ENCODE results near the gene CMTM1.

CMTM1 gene

DNA sequence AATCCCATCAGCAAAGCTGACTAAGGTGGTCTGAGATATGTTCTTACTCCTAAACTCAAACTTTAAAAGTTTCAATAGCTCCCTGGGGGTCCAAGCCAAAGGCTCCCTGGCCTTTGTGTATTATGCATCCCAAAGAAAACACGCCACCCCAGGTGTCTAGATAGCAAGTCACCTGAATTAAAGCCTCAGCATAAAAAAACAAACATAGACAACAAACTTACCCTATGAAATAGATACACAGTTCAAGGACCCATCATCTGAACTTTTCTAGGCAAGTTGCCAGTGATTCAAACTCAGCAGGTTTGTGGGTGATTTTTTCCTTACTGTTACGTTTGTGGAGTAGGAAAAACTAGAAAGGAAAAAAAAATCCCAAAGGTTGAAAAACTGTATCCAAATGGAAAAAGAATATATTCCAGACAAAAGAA lies 50.8 kb downstream of the CMTM1 start:
- intact Hi-C loops (cut with DNase I; ENCODE audit: low total_unique reads), result loop anchor here (10.0 kb wide), 1 partner anchor 208 kb away; no protein-coding TSS in a partner anchor
- H3K9me3 ChIP-seq, result no peaks in the 10 kb centered on the region
- no peak overlapping the region for H3K4me3 ChIP-seq
- no peak for DNase-seq
- no peaks in the 10 kb centered on the region for H3K27me3 ChIP-seq
- H3K4me1 ChIP-seq, result peaks cover 0 to 18% (median 11%) of the 10 kb centered on the region in 4 donors
- no peak overlapping the region for H3K27ac ChIP-seq
- H3K36me3 ChIP-seq, result peaks cover 0 to 47% (median 22%) of the 10 kb centered on the region in 3 donors
- TF ChIP-seq, protein P1, sequence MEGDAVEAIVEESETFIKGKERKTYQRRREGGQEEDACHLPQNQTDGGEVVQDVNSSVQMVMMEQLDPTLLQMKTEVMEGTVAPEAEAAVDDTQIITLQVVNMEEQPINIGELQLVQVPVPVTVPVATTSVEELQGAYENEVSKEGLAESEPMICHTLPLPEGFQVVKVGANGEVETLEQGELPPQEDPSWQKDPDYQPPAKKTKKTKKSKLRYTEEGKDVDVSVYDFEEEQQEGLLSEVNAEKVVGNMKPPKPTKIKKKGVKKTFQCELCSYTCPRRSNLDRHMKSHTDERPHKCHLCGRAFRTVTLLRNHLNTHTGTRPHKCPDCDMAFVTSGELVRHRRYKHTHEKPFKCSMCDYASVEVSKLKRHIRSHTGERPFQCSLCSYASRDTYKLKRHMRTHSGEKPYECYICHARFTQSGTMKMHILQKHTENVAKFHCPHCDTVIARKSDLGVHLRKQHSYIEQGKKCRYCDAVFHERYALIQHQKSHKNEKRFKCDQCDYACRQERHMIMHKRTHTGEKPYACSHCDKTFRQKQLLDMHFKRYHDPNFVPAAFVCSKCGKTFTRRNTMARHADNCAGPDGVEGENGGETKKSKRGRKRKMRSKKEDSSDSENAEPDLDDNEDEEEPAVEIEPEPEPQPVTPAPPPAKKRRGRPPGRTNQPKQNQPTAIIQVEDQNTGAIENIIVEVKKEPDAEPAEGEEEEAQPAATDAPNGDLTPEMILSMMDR (IDR thresholded peaks at IDR 0.05), result no peak

DNA sequence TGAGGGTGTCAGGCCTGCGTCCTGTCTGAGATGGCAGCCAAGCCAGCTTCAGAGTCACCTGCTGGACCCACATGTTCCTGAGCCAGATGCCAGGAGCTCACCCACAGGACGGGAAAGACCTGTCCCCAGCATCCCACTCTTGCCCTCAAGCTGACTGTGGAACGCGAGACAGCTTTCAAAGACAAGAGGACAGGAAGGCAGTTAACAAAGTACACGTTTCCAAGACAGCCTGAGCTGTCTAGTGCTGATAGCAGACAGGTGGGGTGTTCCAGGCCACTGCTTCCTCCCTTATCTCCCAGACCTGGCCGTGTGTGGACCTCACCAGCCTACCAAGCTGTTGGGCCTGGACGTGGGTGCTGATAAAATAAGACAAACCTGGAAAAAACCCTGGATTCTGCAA lies 51.5 kb downstream of the CMTM1 start:
- intact Hi-C loops (cut with DNase I; ENCODE audit: low total_unique reads), result loop anchor here (10.0 kb wide), 1 partner anchor 207 kb away; no protein-coding TSS in a partner anchor
- TF ChIP-seq, protein P1 (IDR thresholded peaks at IDR 0.05), result no peak
- peak overlapping the region in 1 of 2 donors; percentile 41 for H3K27ac ChIP-seq
- H3K9me3 ChIP-seq, result no peaks in the 10 kb centered on the region
- H3K27me3 ChIP-seq, result no peaks in the 10 kb centered on the region
- peak in 1 of 2 donors; percentile 35 for DNase-seq
- H3K36me3 ChIP-seq, result peaks cover 0 to 44% (median 18%) of the 10 kb centered on the region in 3 donors
- H3K4me1 ChIP-seq, result peaks cover 0 to 18% (median 11%) of the 10 kb centered on the region in 4 donors
- H3K4me3 ChIP-seq, result no peak overlapping the region

DNA sequence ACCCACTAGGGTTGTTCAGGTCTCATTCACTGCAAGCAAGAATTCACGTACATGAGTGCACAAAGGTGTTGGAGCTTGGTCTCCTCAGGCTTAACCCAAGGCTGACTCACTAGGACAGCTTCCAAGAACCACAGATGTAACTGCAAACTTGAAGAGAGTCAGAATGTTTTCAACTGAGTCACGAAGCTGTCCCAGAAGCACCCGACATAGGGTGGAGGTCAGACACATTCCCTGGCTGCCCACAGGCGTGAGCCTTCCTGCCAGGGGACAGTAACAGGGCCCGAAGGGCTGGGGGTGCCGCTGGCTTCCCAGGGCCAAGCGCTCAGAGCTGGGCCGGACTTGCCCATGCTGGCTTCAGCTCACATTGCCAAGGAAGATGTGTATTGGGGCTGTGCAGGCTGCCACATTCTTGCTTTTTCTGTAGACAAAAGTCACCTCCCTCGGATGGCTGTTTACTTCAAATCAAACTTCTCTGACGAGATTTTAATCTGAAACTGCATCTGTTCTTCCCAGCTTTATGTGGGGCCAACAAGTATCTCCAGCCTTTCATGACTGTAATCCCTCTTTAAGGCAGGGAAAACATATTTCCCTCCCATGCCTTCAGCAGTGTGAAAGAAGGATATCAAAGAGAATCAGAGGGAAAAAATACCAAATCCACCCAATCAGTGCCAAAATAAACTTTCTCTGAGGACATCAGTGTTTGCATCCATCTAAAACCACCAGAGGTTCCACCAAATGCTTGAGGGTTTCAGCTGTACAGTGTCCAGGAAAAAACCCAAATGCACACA lies 52.5 kb downstream of the CMTM1 start:
- H3K27me3 ChIP-seq, result no peaks in the 10 kb centered on the region
- peak overlapping the region; percentile 24 to 41 for H3K27ac ChIP-seq
- intact Hi-C loops (cut with DNase I; ENCODE audit: low total_unique reads), result loop anchor here (10.0 kb wide), 1 partner anchor 206 kb away; no protein-coding TSS in a partner anchor
- H3K4me3 ChIP-seq, result no peak overlapping the region
- DNase-seq, result peak in 1 of 2 donors; percentile 79
- H3K4me1 ChIP-seq, result peaks cover 0 to 18% (median 11%) of the 10 kb centered on the region in 4 donors
- H3K36me3 ChIP-seq, result peaks cover 0 to 39% (median 9%) of the 10 kb centered on the region in 3 donors
- no peaks in the 10 kb centered on the region for H3K9me3 ChIP-seq
- TF ChIP-seq, protein P1 (IDR thresholded peaks at IDR 0.05), result no peak

DNA sequence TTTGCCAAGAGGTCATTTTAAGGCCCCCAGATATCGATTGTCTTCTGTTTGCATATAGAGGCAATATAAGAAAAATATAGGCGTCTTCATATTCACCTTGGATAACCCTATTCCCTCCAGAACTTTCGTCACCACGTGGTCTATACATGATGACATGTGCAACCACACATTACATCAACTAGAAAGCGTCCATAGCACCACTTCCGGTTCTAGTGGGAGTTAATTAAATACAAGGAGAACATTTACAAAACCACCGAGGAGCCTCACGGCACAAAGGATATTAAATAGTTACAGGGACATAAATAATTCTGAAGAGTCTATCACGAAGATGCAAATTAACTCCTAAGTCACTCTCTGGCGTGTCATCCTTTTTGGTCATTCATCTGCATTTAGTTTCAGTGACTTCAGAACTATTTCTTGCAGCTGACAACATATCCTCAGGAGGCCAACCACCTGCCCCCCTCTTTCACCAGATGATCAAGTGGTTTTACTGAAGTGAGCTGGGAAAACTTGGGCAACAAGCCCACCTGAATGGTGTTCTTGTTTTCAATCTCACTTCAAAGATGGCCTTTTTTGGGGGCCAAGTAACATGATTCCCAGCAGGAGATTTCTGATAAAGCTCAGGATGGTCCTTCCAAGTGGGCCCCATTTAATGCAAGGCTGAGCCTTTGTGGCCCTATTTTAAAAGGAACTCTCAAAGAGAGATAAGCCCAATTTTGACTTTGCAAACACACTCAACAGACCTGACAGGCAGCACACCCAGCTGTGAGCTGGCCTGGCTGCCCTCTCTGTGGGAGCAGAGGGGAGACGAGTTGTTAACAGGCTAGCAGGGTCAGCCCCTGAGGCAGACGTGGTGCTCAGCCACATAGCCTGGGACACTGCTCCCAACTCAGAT lies 53.5 kb downstream of the CMTM1 start:
- Histone ChIP-seq H3K4me3 (no peak overlapping the region), H3K36me3 (peaks cover 0 to 29% (median 9%) of the 10 kb centered on the region in 3 donors), H3K27ac (no peak overlapping the region), H3K4me1 (peaks cover 0 to 18% (median 11%) of the 10 kb centered on the region in 4 donors), H3K9me3 (no peaks in the 10 kb centered on the region), H3K27me3 (no peaks in the 10 kb centered on the region)
- DNase-seq, result peak in 1 of 2 donors; percentile 3
- TF ChIP-seq, protein P1 (IDR thresholded peaks at IDR 0.05), result no peak
- intact Hi-C loops (cut with DNase I; ENCODE audit: low total_unique reads), result loop anchor here (10.0 kb wide), 1 partner anchor 205 kb away; no protein-coding TSS in a partner anchor

DNA sequence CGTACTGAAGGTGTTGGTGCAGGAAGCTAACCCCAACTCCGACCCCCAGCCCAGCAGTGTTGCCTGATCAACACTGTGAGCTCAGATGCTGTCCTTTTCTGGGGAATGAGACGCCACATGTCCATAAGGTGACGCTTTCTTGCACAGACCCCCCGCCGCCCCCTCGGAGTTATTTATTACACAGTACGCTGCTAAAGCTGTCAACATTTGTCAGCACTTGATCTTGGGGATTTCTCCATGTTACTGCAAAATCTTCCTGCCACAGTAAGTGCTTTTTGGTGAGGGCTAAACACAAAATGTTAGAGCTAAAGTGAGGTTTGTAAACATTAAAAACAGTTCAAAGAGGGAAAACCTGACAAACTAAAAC lies 54.2 kb downstream of the CMTM1 start:
- intact Hi-C loops (cut with DNase I; ENCODE audit: low total_unique reads), result no loop called here
- TF ChIP-seq, protein P1 (IDR thresholded peaks at IDR 0.05), result no peak
- Histone ChIP-seq H3K4me3 (no peak overlapping the region), H3K4me1 (peaks cover 0 to 18% (median 11%) of the 10 kb centered on the region in 4 donors), H3K27me3 (no peaks in the 10 kb centered on the region), H3K9me3 (no peaks in the 10 kb centered on the region), H3K36me3 (peaks cover 0 to 27% (median 9%) of the 10 kb centered on the region in 3 donors), H3K27ac (no peak overlapping the region)
- peak in 1 of 2 donors; percentile 40 for DNase-seq

Data from tibial artery (tissue), 4 donors.